Spleen (tissue), 11 donors: ENCODE measurements around the gene BCL3. TPM values are rescaled to one million over a fixed set of nuclear protein-coding genes. Genes with fewer than 3 reads are reported as not detected.

Experiments used
- DNase-seq: peaks from one replicate; pipeline ENCODE4 v3.0.0-alpha.2; 2020
- H3K27ac ChIP-seq, 8 donors: fragments of 200-600 bp; sonication (generic) in 7 of 8; 1 replicate in 4 of 8; 2 replicates in 4 of 8; pipeline versions ENCODE4 v1.5.0 to v1.8.0; 2016 to 2021; ENCODE audit warnings: inconsistent platforms in 4 of 8, mild to moderate bottlenecking in 4 of 8, moderate library complexity in 1 of 8
- H3K27me3 ChIP-seq, 7 donors: fragments of 200-600 bp; sonication (generic) in 6 of 7; replicated peaks in 1 of 7; 1 replicate in 4 of 7; 2 replicates in 3 of 7; pipeline versions ENCODE4 v1.5.0 to v1.8.0; 2016 to 2021; ENCODE audit warnings: inconsistent platforms in 3 of 7, mild to moderate bottlenecking in 1 of 7
- H3K36me3 ChIP-seq, 6 donors: fragments of 200-600 bp; sonication (generic) in 5 of 6; 1 replicate in 4 of 6; 2 replicates in 2 of 6; pipeline versions ENCODE4 v1.5.0 to v1.8.0; 2016 to 2021; ENCODE audit warnings: inconsistent platforms in 2 of 6
- H3K4me1 ChIP-seq, 6 donors: fragments of 200-600 bp; sonication (generic) in 5 of 6; 1 replicate in 3 of 6; 2 replicates in 3 of 6; pipeline versions ENCODE4 v1.5.0 to v1.8.0; 2016 to 2021; ENCODE audit warnings: inconsistent platforms in 3 of 6
- H3K4me3 ChIP-seq, 8 donors: fragments of 200-600 bp; sonication (generic) in 7 of 8; 1 replicate in 4 of 8; 2 replicates in 4 of 8; pipeline versions ENCODE4 v1.5.0 to v1.8.0; 2016 to 2021; ENCODE audit warnings: inconsistent platforms in 4 of 8, mild to moderate bottlenecking in 4 of 8, moderate library complexity in 2 of 8
- H3K9me3 ChIP-seq, 8 donors: fragments of 200-600 bp; sonication (generic) in 7 of 8; 1 replicate in 4 of 8; 2 replicates in 4 of 8; pipeline versions ENCODE4 v1.5.0 to v1.8.0; 2016 to 2021; ENCODE audit warnings: inconsistent platforms in 4 of 8
- POLR2A ChIP-seq, 3 donors: fragments of 450-650 bp; IDR thresholded peaks; one replicate each; pipeline ENCODE4 v1.5.1; 2017; ENCODE audit warnings: antibody characterized with exemption in 3 of 3, mild to moderate bottlenecking in 1 of 3
- POLR2AphosphoS5 ChIP-seq, 3 donors: sonication (generic); formaldehyde crosslinking; IDR thresholded peaks; one replicate each; pipeline ENCODE4 v1.5.1; 2017; ENCODE audit warnings: antibody characterized with exemption in 3 of 3
- WGBS, 5 donors: extraction: QIAGEN DNeasy Blood & Tissue Kit in 3 of 5; methylation state at CpG; one replicate each; pipeline versions ENCODE4 v1.1.5 to v1.1.7; 2013 to 2018; 5-methylcytosine and 5-hydroxymethylcytosine counted together
- intact Hi-C: fragments of 100-400 bp; cut with DNase I; formaldehyde crosslinking; loops from one replicate; pipeline ENCODE4 v1.15.0; 2023; ENCODE audit warnings: low total_unique reads
- polyA plus RNA-seq, 3 donors: library from polyadenylated mRNA; stranded (reverse); fragments of 200-250 nt; gene quantifications; one replicate each; pipeline ENCODE4 v1.2.1, GENCODE V29; 2013
- total RNA-seq, 7 donors: library from RNA; depleted of rRNA in 3 of 7; stranded (reverse); fragments of >200 nt in 3 of 7; fragmentation: NEBNext Ultra II Directional in 4 of 7; extraction: Animal tissue kit (Norgen Biotek cat#: 25700) in 4 of 7; gene quantifications; one replicate each; pipeline versions ENCODE4 v1.1.0 to v1.2.1, GENCODE V29; 2016 to 2021
- TF ChIP-seq, protein P1 (sequence below), 11 experiments: fragments of 200-600 bp in 7 of 11; fragments of 450-650 bp in 4 of 11; sonication (generic) in 4 of 11; IDR thresholded peaks in 8 of 11; conservative IDR thresholded peaks in 3 of 11; 1 replicate in 7 of 11; 2 replicates in 4 of 11; pipeline versions ENCODE4 v1.4.0 to v1.8.0; 2016 to 2021; ENCODE audit warnings: antibody characterized with exemption in 11 of 11, inconsistent platforms in 4 of 11, mild to moderate bottlenecking in 1 of 11
- donor health status: healthy with polysubstance abuse.
- donor health status: DM: no; HTN: no; CAD: no; lungs with moderate emphysema.
- donor health status: DM: no; HTN: no; CAD: no.
- donor health status: Bipolar disorder and iron deficiency.
- donor health status: healthy.
- donor health status: DM: no; HTN: no; CAD: no.
- donor health status: DM: yes; HTN: yes; CAD: no.

The BCL3 gene
- total and polyA plus RNA-seq, 10 donors, result 26.5 to 229 (median 76.9) TPM

- no peak for DNase-seq
- H3K27me3 ChIP-seq, result no peaks in the 10 kb centered on the region
- H3K4me1 ChIP-seq, result peaks cover 52 to 95% (median 80%) of the 10 kb centered on the region in 6 donors
- TF ChIP-seq, protein P1, sequence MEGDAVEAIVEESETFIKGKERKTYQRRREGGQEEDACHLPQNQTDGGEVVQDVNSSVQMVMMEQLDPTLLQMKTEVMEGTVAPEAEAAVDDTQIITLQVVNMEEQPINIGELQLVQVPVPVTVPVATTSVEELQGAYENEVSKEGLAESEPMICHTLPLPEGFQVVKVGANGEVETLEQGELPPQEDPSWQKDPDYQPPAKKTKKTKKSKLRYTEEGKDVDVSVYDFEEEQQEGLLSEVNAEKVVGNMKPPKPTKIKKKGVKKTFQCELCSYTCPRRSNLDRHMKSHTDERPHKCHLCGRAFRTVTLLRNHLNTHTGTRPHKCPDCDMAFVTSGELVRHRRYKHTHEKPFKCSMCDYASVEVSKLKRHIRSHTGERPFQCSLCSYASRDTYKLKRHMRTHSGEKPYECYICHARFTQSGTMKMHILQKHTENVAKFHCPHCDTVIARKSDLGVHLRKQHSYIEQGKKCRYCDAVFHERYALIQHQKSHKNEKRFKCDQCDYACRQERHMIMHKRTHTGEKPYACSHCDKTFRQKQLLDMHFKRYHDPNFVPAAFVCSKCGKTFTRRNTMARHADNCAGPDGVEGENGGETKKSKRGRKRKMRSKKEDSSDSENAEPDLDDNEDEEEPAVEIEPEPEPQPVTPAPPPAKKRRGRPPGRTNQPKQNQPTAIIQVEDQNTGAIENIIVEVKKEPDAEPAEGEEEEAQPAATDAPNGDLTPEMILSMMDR (IDR thresholded peaks at IDR 0.05 in 8 of 11, conservative IDR thresholded peaks at IDR 0.05 in 3 of 11), result no peak
- TF ChIP-seq POLR2AphosphoS5 (IDR thresholded peaks at IDR 0.05) (no peak), POLR2A (IDR thresholded peaks at IDR 0.05) (no peak)
- H3K4me3 ChIP-seq, result peak overlapping the region; percentile 54 to 85 (median 70)
- 54 to 78% (median 60%) methylated on average over 10 of the region's 10 CpGs for WGBS, 5 donors
- H3K36me3 ChIP-seq, result peaks cover 0 to 35% (median 26%) of the 10 kb centered on the region in 6 donors
- H3K27ac ChIP-seq, result peak overlapping the region; percentile 80 to 99 (median 97)
- intact Hi-C loops, result no loop called here
- H3K9me3 ChIP-seq, result no peaks in the 10 kb centered on the region
Measured at GRCh38 chr19:44749994-44750393, 1.5 kb downstream of the BCL3 start.

DNA sequence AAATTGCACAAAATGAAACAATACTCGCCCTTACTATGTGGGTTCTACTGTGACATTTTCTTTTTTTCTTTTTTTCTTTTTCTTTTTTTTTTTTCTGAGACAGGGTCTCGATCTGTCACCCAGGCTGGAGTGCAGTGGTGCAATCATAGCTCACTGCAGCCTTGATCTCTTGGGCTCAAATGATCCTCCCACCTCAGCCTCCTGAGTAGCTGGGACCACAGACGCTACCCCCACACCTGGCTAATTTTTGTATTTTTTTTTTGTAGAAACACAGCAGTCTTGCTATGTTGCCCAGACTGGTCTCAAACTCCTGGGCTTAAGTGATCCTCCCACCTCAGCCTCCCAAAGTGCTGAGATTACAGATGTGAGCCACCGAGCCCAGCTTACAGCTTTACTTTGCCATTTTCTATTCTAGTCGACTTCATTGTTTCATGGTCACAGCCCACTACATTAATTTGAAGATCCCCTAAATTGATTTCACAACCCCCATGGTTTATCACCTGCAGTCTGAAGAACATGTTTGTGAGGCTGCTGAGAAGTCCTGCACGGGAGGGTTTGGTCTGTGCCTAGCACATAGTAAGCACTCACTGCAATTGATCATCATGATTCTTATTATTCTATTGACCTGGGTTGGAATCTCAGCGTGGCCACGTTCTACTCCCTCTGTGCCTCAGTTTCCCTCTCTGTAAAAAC lies 3.8 kb downstream of the BCL3 start:
- peaks cover 57 to 95% (median 85%) of the 10 kb centered on the region in 6 donors for H3K4me1 ChIP-seq
- H3K36me3 ChIP-seq, result peaks cover 0 to 54% (median 40%) of the 10 kb centered on the region in 6 donors
- DNase-seq, result no peak
- H3K9me3 ChIP-seq, result no peaks in the 10 kb centered on the region
- peak overlapping the region; percentile 20 to 85 (median 58) for H3K4me3 ChIP-seq
- H3K27ac ChIP-seq, result peak overlapping the region; percentile 71 to 99 (median 97)
- 30 to 38% (median 32%) methylated on average over 8 of the region's 8 CpGs for WGBS, 5 donors
- H3K27me3 ChIP-seq, result no peaks in the 10 kb centered on the region
- TF ChIP-seq POLR2AphosphoS5 (IDR thresholded peaks at IDR 0.05) (no peak), POLR2A (IDR thresholded peaks at IDR 0.05) (no peak)
- TF ChIP-seq, protein P1 (IDR thresholded peaks at IDR 0.05 in 8 of 11, conservative IDR thresholded peaks at IDR 0.05 in 3 of 11), result no peak
- intact Hi-C loops, result no loop called here

DNA sequence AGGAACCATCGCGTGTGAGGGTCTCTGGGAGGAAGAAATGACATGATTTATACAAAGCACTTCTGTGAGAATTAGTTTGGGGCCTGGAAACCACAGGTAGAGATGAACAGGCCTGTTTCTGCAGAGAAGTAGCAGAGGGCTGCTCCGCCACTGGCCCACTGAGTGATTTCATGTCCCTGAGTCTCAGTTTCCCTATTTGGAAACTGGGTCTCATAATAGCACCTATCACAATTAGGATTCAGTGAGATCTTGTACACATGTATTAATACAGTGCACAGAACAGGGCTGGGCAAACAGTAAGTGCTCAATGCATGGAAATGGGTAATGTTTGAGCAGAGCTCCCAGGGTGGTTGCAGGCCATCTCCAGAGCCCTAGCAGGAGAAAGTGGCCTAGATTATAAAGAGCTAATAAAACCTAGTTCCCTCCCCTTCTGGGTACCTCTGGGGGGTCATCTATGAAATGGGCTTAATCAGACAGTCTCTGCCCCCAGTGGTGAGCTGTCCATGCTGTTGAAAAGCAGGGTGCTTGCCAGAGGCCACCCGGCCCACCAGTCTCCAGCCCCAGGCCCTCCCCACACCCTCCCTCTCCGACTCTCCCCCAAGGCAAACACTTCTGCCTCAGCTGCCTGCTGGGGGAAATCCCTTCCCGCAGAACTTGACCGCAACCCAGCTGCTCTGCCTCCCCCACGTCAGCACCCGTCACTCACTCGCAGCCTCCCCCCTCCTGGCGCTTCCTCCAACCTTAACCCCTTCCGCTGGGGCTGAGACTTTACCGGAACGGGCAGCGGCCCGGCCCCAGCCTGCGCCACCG lies 4.5 kb downstream of the BCL3 start:
- H3K27ac ChIP-seq, result peak overlapping the region; percentile 93 to 99 (median 97)
- no peaks in the 10 kb centered on the region for H3K27me3 ChIP-seq
- WGBS, 5 donors, result 5 to 10% (median 6%) methylated on average over 15 to 18 of the region's 18 CpGs
- TF ChIP-seq POLR2A (IDR thresholded peaks at IDR 0.05) (peak; percentile 32 to 92 (median 46)), POLR2AphosphoS5 (IDR thresholded peaks at IDR 0.05) (peak; percentile 96 to 98 (median 98))
- TF ChIP-seq, protein P1 (IDR thresholded peaks at IDR 0.05 in 8 of 11, conservative IDR thresholded peaks at IDR 0.05 in 3 of 11), result peak in 5 of 11 experiments; percentile 12 to 38 (median 36)
- DNase-seq, result peak; percentile 99
- no peaks in the 10 kb centered on the region for H3K9me3 ChIP-seq
- H3K4me1 ChIP-seq, result peaks cover 55 to 95% (median 84%) of the 10 kb centered on the region in 6 donors
- intact Hi-C loops, result no loop called here
- peaks cover 0 to 62% (median 48%) of the 10 kb centered on the region in 6 donors for H3K36me3 ChIP-seq
- peak overlapping the region; percentile 45 to 85 (median 58) for H3K4me3 ChIP-seq

GRCh38 chr19:44753626-44753931 lies 5.1 kb downstream of the BCL3 start:
- peak overlapping the region; percentile 93 to 99 (median 97) for H3K27ac ChIP-seq
- H3K4me1 ChIP-seq, result peaks cover 55 to 97% (median 87%) of the 10 kb centered on the region in 6 donors
- no peaks in the 10 kb centered on the region for H3K27me3 ChIP-seq
- DNase-seq, result no peak
- 0 to 3% (median 1%) methylated on average over 7 to 11 of the region's 11 CpGs for WGBS, 5 donors
- H3K9me3 ChIP-seq, result no peaks in the 10 kb centered on the region
- peak overlapping the region; percentile 45 to 85 (median 58) for H3K4me3 ChIP-seq
- intact Hi-C loops, result no loop called here
- peaks cover 0 to 67% (median 53%) of the 10 kb centered on the region in 6 donors for H3K36me3 ChIP-seq
- TF ChIP-seq POLR2AphosphoS5 (IDR thresholded peaks at IDR 0.05), result no peak
- TF ChIP-seq, protein P1 (IDR thresholded peaks at IDR 0.05 in 8 of 11, conservative IDR thresholded peaks at IDR 0.05 in 3 of 11), result peak in 1 of 11 experiments; percentile 5
- TF ChIP-seq POLR2A (IDR thresholded peaks at IDR 0.05), result no peak
